GM19455 (cell line): Measurements from ENCODE around the gene DENND5A.
"Not testable (repeated sequence)": the region's sequence is repeated elsewhere in the genome, so short reads cannot be mapped to it uniquely, and the experiment has no call there.

ENCODE experiments used
- ATAC-seq: cut with Tn5 transposase; IDR thresholded peaks from one replicate; pipeline ENCODE4 v1.9.1; 2021; ENCODE audit not compliant: unreplicated experiment

Gene DENND5A

DNA sequence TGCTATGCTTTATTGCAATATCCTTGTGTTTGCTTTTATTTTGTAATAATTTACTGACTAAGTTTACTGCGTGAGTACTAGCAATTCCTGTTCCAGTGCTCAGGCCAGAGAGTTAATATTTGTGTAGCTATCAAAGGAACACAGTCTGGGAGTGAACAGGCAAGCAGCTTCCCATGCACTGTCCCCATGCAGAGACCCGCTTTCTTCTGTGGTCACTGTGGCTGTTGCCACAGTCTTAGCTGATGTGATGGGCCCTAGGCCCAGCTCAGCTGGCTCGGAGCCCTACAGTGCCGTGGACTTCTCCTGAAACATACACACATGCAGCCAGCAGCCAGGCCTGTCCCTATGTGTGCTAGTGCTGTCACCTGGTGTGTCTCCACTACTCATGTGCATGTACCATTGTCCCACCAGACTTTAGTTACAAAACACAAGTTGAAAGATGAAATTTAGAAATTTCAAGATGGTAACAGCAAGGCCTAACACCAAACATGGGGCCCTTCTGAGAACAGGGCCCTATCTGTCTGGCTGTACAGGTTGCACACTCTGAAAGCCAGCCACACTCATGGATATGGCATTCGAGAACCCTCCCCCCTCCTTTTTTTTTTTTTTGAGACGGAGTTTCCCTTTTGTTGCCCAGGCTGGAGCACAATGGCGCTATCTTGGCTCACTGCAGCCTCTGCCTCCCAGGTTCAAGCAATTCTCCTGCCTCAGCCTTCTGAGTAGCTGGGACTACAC lies 161.4 kb downstream of the DENND5A start:
- ATAC-seq, result no peak

DNA sequence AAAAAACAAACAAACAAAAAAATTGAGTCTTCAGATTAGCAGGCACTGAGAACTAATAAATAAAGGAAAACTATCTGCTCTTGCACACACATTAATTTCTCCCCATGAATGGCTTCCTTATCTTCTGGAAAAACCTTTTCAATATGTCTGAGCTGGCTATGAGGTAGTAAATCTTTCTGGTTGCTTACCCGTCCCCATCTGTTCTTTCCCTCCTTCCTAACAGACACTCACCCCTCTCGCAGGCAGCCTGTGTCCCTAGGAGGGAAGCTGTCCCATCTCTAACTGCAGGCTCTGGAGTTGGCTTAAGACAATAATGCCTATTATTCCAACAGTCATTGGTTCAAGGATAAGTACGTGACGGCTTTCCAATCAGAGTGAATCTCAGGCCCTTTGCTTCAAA lies 165.5 kb downstream of the DENND5A start:
- ATAC-seq, result no peak

- not testable (repeated sequence) for ATAC-seq
These were observed 166.7 kb downstream of the DENND5A start for GRCh38 chr11:9098455-9098854.

- ATAC-seq, result not testable (repeated sequence)
These were observed 167.8 kb downstream of the DENND5A start for GRCh38 chr11:9097186-9097943.

- ATAC-seq, result no peak
These were observed 168.7 kb downstream of the DENND5A start for GRCh38 chr11:9096427-9096826.

GRCh38 chr11:9095421-9095820 lies 169.7 kb downstream of the DENND5A start:
- ATAC-seq, result no peak

GRCh38 chr11:9094420-9094819 lies 170.7 kb downstream of the DENND5A start:
- no peak for ATAC-seq

DNA sequence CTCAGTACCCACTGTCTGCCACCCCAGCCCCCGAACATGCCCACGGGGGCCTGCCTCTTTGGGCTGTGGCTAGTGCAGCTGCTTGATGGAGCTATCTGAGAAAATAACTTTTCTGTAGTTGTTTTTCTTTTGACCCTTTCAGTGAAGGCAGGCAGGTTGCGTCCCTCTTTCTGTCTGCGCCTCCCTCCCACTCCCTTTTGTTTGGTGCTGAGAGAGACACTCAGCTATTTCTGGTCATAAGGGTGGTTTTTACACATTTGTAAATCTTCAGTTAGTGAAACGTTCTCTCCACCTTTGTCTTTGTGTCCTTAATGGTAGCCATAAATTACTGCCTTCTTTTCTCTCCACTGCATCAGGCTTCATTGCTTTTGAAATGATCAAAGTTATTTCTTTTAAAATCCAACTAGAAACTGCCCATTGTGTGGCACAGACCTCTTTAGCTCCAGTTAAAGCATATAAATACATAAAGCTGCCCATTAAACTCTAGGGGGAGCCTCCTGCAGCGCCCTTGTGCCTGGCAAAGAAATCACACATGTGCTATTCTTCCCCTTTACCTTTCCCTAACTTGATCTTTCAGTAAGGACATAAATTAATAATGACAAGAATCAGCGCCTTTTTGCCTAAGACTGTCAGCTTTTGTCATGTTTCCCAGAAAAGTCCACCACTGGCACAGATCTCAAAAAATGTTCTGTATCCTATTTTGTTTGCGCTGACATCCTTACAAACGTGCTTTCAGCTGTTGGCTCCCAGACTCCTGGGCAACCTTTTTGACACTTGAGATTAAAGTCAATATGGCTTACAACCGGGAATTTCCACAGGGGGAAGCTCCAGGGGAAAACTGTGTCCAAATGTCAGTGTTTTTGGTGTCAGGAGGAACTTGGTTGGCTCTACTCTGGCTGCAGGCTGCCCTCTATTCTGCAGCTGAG lies 172.0 kb downstream of the DENND5A start:
- no peak for ATAC-seq

GRCh38 chr11:9092072-9092471 lies 173.1 kb downstream of the DENND5A start:
- no peak for ATAC-seq

DNA sequence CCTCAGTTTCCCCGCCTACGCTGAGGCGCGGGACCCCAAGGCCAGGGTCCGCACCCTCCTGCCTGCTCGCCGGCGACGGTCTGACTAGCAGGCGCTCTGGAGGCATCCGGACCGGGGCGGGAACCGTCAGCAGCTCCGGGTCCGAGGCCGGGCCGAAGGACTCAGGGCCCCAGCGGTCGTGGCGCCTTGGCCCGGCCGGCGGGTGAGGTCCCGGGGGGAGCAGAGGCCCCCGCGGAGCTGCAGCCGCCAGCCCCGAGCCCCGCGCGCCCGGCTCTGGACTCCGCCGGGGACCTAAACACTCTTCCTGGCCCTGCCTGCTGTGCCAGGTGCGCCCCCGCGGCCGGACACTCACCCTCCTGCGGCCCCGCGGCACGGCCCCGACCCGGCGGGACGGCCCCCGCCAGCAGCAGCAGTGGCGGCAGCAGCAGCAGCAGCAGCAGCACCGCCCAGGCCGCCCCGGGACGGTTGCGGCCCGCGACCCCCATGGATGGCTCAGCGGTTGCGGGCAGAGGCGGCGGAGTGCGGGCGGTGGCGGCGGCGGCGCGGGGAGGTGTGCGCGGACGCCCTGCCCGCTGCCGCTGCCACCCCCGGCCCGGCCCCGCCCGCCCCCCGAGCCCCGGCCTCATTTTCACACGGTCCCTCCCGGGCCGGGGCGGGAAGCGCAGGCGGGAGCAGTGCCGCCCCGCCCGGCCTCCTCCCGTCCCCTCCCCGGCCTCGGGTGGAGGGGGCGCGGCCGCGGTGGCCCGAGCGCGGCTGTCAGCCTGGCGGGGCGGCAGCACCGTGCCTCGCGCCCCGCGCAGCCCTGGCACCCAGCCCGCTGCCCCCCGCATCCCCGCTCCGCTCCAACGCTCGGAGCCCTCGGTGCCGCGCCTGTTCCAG lies 173.9 kb downstream of the DENND5A start, which contains the start of gene SCUBE2:
TSS of gene SCUBE2 (minus strand) at position 556 of the 879 bp plus-strand sequence. CDS start at position 485, 71 bp downstream.
- no peak for ATAC-seq

- no peak for ATAC-seq
These were observed 174.6 kb downstream of the DENND5A start for GRCh38 chr11:9090488-9091043.

DNA sequence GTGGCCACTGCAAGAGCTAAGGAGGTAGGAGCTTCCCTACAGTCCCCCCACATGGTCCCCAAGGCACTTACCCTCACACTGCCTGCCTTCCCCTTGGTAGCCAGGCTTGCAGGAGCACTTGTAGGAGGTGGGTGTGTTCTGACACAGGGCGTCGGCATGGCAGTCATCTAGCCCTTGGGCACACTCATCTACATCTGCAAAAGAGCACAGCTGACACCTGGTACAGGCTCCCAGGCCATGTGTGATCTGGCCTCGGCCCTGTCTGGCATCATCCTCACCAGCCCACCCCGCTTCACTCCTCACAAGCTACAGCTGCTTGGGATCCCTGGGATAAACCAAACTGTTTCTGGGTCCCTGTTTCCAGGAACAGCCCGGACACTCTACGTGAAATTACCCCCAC lies 175.5 kb downstream of the DENND5A start:
- ATAC-seq, result no peak

GRCh38 chr11:9089061-9089460 lies 176.1 kb downstream of the DENND5A start:
- no peak for ATAC-seq
